GM12874 (cell line): ENCODE results near the gene VPS37D.

Experiments used
- CTCF ChIP-seq: IDR thresholded peaks from 2 replicates; pipeline ENCODE4 v1.5.1; 2011; ENCODE audit warnings: low read depth, mild to moderate bottlenecking, control low read depth, low read length, moderate library complexity; ENCODE audit not compliant: insufficient read depth

The VPS37D gene

GRCh38 chr7:73635428-73636200, 32.0 kb upstream of the VPS37D start:
- TF ChIP-seq CTCF: no peak

GRCh38 chr7:73638911-73639310, 28.7 kb upstream of the VPS37D start:
- TF ChIP-seq CTCF: no peak

- TF ChIP-seq CTCF: no peak
Measured at GRCh38 chr7:73642834-73643233, 24.8 kb upstream of the VPS37D start.

- TF ChIP-seq CTCF: no peak
Measured at GRCh38 chr7:73644688-73645286, 22.8 kb upstream of the VPS37D start.

- TF ChIP-seq CTCF: no peak
Measured at GRCh38 chr7:73645643-73646174, 21.9 kb upstream of the VPS37D start.

GRCh38 chr7:73646785-73647724, 20.6 kb upstream of the VPS37D start:
- TF ChIP-seq CTCF: no peak
